ENCODE measurements around the gene LRRC34.

Gene LRRC34

DNA sequence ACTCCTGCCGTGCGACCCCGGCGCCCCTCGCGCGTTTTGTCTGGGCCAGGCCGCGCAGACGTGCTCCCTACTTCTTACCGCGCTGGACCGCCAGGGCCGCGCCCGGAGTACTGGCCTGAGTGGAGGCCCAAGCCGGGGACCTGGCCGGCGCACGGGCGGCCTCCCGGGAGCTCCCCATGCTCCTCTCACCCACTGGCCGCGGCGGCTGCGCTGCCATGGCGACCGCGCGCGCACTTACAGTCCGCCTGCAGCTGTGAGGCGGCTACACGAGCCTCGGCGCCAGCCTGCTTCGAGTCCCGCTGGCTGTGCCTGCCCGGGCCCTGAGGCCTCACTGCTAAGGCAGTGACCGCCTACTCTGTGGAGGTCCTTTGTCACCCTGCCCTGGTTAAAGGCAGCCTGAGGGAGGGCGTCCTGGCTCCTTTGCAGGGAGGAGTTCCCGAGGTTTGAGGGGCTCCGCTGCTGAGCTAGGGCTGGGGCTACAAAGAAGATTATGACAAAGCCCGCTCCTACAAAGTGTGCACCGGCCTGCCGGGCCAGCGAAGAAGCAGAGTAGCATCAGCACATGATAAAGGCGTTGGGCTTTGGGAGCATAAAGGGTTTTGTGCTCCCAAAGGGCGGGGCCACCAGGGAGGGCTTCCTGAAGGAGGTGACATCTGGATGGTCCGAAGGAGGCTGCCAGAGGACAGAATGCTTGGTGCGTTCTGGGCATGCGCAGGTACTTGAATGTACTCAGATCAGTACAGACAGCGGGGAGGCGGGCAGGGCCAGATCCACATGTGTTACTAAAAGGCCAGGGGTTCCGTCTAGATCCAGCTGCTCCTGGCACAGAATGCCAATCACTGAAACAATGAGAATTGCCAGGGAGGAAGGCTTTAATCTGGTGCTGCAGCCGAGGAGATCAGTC, at the start of gene LRRC34, which contains the start of gene LRRIQ4:
Gene LRRC34, minus strand, starts transcription at position 573 of the 904 bp plus-strand sequence. Its CDS starts 356 bp downstream, at position 217.
Gene LRRIQ4, plus strand, starts transcription at position 539 of the 904 bp plus-strand sequence. CDS start 9,052 bp downstream, outside the sequence.
- peak; percentile 58 for DNase-seq (ENCODE audit: low spot score)

DNA sequence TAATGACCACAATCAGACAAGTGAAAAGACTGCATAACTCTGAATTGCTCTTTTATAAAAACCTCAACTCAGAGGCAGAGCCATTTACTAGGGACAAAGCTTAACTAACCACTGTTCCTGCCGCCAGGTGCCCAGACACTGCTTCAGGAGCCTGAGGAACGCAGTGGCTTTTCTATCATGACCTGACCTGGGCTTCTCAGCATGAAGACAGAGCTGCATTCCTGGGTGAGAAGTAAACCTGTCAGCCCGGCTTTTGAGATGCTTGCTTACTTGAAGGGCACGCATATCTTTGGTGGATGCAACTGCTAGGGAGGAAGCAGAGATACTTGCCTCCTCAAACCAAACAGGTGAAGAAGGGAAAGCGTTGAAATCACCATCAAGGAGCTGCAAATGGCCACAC, 49.2 kb upstream of the LRRC34 start:
- no peak for DNase-seq (ENCODE audit: low spot score)

DNA sequence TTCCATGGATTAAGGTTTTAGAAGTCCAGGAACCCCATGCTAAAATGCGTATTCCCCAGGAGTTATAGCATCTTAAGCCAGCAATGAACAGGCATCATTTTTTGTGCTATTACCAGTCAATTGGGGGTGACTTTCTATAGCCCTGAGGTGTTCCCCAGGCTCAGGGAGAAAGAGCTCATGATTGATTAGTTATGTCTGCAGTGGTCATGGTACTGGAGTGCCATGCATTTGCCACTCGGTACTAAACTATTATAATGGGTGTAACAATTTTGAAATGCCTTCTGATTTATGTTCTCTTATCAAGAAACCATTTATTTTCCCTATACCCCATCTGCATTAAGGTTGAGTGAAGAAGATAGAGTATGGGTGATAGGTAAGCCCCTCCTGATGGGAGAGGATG, 45.1 kb upstream of the LRRC34 start:
- no peak for DNase-seq (ENCODE audit: low spot score)

GRCh38 chr3:169855514-169855913, 42.8 kb upstream of the LRRC34 start:
- DNase-seq (ENCODE audit: low spot score): no peak

DNA sequence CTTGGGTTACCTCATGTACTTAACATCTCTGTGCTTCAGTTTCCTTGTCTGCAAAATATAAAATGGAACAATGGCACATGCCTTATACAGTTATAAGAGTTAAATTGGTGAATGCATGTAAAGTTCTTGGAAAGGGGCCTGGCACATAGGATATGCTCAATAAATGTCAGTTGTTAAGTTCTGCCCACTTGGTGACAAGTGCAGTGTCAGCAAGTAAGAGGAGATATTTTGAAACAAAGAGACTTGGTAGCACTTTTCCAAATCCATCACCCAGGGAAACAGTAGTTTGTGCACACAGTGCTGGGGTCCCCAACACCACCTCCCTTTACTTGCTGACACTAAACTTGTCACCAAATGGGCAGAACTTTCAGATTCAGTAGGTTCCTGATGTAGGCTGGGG, 37.9 kb upstream of the LRRC34 start:
- no peak for DNase-seq (ENCODE audit: low spot score)

DNA sequence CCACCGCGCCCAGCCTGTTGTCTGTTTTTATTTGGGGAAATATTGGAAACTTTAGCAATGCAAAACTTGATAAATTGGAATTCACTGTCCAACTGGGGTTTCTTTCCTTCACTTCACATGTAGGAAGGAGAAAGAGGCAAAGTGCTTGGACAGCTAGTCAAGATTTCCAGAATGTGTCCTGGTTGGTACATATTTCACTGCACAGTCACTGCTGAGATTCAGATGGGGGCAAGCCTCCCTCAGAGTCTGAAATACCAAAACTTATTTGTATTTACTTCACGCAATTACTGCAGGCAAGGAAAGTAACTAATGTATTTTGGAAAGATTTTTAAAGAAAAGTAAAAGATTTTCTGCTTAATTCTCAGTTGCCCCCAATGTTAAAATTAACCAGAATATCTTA, 36.0 kb upstream of the LRRC34 start:
- DNase-seq (ENCODE audit: low spot score): no peak

- no peak for DNase-seq (ENCODE audit: low spot score)
Observed at GRCh38 chr3:169847896-169848295, 35.2 kb upstream of the LRRC34 start.

GRCh38 chr3:169846458-169847193, 33.9 kb upstream of the LRRC34 start:
- DNase-seq (ENCODE audit: low spot score): no peak

GRCh38 chr3:169842960-169843359, 30.3 kb upstream of the LRRC34 start:
- DNase-seq (ENCODE audit: low spot score): no peak

DNA sequence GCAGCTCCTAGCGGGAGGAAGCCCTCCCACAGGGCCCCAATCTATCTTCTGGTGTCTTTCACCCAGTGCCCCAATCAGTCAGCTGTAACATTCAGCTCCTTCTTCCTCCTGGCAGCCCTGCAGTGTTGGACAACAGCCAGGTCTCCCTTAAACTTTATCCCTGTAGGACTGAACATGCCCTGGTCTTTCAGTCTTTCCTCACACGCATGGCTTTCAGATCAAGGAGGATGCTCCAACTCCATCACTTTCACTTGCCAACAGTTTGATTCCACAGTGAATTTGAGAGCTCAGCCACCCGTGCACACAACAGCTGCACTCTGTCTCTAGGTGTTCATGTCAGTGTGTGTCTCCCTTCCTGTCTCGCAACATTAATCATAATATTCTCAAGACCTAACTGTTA, 28.5 kb upstream of the LRRC34 start:
- no peak for DNase-seq (ENCODE audit: low spot score)

GRCh38 chr3:169838511-169839030, 25.9 kb upstream of the LRRC34 start:
- no peak for DNase-seq (ENCODE audit: low spot score)

GRCh38 chr3:169836942-169837275, 24.2 kb upstream of the LRRC34 start:
- DNase-seq (ENCODE audit: low spot score): no peak

GRCh38 chr3:169836078-169836941, 23.6 kb upstream of the LRRC34 start:
- no peak for DNase-seq (ENCODE audit: low spot score)

DNA sequence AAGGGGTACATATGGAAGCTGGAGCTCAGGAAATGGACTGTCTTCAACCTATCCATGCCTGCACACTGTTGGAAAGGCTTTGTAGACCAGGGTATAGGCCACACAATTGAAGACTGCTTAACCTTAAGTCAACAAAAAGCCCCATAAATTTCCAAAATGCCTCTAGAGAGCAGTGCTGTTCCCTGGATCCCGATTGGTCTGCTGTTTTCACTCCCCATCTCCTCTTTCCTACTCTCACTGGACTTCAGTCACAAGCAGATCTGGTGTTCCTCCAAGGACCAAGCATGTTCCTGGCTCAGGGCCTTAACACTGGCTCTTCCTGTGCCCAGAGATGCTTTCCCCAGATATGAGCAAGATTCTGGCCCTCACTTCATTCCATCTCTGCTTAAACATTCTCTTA, 22.8 kb upstream of the LRRC34 start:
- DNase-seq (ENCODE audit: low spot score): no peak

- DNase-seq (ENCODE audit: low spot score): no peak
Observed at GRCh38 chr3:169827712-169828111, 15.0 kb upstream of the LRRC34 start.

DNA sequence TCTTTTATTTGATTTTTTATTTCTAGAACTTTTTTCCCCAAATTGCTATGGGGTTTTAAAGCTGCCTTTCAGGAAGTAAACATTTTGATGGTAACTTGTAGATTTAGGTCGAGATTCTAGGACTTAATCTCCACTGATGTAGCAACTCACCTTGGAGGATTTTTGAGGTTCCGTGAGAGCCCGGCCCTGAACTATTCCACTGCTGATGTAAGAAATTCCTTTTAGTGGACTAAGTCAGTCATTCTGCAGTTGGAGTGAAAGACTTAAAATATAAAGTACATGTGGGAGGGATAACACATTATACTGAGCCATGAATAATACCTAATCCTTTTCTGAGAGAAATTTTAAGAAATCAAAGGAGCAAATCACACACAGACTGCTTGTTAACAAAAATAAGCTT, 12.6 kb upstream of the LRRC34 start:
- DNase-seq (ENCODE audit: low spot score): no peak

- DNase-seq (ENCODE audit: low spot score): no peak
Observed at GRCh38 chr3:169822983-169823382, 10.3 kb upstream of the LRRC34 start.

GRCh38 chr3:169822540-169822939, 9.8 kb upstream of the LRRC34 start:
- DNase-seq (ENCODE audit: low spot score): no peak

DNA sequence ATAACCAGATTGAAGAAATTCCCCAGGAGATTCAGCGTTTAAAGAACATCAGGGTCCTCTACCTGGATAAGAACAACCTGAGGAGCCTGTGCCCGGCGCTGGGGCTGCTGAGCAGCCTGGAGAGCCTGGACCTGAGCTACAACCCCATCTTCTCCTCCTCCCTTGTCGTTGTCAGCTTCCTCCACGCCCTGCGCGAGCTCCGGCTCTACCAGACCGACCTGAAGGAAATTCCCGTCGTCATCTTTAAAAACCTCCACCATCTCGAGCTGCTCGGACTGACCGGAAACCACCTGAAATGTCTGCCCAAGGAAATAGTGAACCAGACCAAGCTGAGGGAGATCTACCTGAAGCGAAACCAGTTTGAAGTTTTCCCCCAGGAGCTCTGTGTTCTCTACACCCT, 9.4 kb upstream of the LRRC34 start:
- DNase-seq (ENCODE audit: low spot score): no peak

- DNase-seq (ENCODE audit: low spot score): no peak
Observed at GRCh38 chr3:169818316-169818715, 5.6 kb upstream of the LRRC34 start.

- DNase-seq (ENCODE audit: low spot score): no peak
Observed at GRCh38 chr3:169815590-169816150, 3.0 kb upstream of the LRRC34 start.

Data from kidney capillary endothelial cell (primary cell).